ENCODE data around the gene GPR3.
A peak's percentile ranks its signal among the peaks of the same experiment; 100 is the strongest.

The GPR3 gene

DNA sequence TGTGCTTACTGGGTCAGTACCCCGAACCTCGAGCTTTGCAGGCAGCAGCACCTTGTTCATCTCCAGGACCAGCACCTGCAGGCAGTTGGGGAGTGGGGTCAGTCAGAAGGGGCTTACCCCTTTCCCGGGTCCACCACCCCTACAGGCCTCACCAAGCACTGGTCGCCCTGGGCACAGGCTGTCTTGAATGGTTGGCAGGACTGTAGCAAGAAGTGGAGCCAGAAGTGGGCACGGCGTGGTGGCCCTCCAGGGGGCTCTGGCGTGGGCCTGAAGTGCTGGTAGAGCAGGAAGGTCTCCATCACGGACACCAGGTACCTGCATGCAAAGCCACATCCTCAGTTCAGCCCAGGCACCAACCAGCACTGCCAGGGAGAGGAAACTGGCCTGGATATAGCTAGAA, 30.9 kb upstream of the GPR3 start:
- no peak overlapping the region for H3K4me3 ChIP-seq (ENCODE audit: insufficient read depth, low read length, poor library complexity, severe bottlenecking)
- H3K79me2 ChIP-seq (ENCODE audit: insufficient read depth, low read length): no peaks in the 10 kb centered on the region
- H3K4me2 ChIP-seq (ENCODE audit: low read depth, low read length, poor library complexity, severe bottlenecking): no peak overlapping the region
- no peaks in the 10 kb centered on the region for H3K36me3 ChIP-seq (ENCODE audit: low read length)
- no peaks in the 10 kb centered on the region for H4K20me1 ChIP-seq (ENCODE audit: low read depth, low read length)
- peaks cover 4% of the 10 kb centered on the region; the same call in 1 of the 2 replicates for H3F3A ChIP-seq (ENCODE audit: insufficient read depth)
- H3K27me3 ChIP-seq (ENCODE audit: low read length): no peaks in the 10 kb centered on the region
- H3K9ac ChIP-seq (ENCODE audit: low read length): no peak overlapping the region
- TF ChIP-seq EZH2phosphoT487 (conservative IDR thresholded peaks at IDR 0.05; ENCODE audit: low read length): no peak
- TF ChIP-seq, protein P1, sequence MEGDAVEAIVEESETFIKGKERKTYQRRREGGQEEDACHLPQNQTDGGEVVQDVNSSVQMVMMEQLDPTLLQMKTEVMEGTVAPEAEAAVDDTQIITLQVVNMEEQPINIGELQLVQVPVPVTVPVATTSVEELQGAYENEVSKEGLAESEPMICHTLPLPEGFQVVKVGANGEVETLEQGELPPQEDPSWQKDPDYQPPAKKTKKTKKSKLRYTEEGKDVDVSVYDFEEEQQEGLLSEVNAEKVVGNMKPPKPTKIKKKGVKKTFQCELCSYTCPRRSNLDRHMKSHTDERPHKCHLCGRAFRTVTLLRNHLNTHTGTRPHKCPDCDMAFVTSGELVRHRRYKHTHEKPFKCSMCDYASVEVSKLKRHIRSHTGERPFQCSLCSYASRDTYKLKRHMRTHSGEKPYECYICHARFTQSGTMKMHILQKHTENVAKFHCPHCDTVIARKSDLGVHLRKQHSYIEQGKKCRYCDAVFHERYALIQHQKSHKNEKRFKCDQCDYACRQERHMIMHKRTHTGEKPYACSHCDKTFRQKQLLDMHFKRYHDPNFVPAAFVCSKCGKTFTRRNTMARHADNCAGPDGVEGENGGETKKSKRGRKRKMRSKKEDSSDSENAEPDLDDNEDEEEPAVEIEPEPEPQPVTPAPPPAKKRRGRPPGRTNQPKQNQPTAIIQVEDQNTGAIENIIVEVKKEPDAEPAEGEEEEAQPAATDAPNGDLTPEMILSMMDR (IDR thresholded peaks at IDR 0.05; ENCODE audit: insufficient read depth, low read length, poor library complexity, severe bottlenecking): no peak
- H3K9me2 ChIP-seq (replicated peaks; ENCODE audit: insufficient read depth, low read length): no peaks in the 10 kb centered on the region
- H2AFZ ChIP-seq (ENCODE audit: low read depth, low read length, severe bottlenecking): no peak overlapping the region
- no peaks in the 10 kb centered on the region for H3K9me3 ChIP-seq (ENCODE audit: insufficient read depth, low read length)
- no peak overlapping the region for H3K27ac ChIP-seq (ENCODE audit: low read depth, low read length)

DNA sequence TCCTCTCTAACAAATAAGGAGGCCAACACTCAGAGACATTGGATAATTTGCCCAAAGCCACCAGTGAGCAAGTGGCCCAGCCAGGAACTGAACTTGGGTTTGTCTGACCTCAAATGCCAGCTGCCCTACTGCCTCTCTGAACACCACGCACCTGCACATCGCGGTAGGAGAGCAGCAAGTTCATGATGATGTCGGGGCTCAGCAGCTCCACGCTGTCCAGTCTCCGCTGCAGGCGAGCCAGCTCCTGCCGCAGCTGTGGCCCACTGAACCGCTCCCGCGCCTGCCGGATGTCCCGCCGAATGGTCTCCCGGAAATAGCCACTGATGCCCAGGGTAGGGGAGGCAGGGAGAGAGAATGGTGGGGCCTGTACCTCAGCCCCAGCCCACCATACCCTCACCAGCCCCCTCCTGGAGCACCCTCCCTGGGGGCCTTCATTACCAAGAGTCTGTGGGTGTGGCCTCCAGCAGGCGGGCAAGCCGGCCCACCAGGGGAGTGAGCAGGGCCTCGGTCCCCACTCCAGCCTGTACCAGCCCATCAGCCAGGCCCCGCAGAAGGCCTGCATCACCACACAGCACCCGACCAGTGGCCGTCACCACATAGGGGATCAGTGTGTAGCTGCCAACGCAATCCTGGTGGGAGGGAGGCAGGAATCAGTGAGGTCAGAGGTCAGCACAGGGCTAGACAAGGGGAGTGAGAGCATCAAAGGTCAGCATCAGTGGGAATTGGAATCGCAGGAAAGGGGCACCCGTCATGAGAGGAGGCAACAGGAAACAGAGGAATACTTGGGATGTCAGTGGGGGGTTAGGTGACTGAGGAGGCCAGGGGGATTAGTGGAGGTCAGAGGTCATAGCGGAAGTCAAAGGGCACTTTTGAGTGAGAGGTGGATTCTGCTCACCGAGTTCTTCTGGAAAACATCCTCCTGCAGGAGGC, 28.4 kb upstream of the GPR3 start:
- Histone ChIP-seq H3K4me2 (ENCODE audit: low read depth, low read length, poor library complexity, severe bottlenecking) (no peak overlapping the region), H3K4me3 (ENCODE audit: insufficient read depth, low read length, poor library complexity, severe bottlenecking) (no peak overlapping the region), H2AFZ (ENCODE audit: low read depth, low read length, severe bottlenecking) (no peak overlapping the region), H3K27ac (ENCODE audit: low read depth, low read length) (no peak overlapping the region), H3K9ac (ENCODE audit: low read length) (no peak overlapping the region), H3K9me2 (replicated peaks; ENCODE audit: insufficient read depth, low read length) (no peaks in the 10 kb centered on the region), H3F3A (ENCODE audit: insufficient read depth) (peaks cover 4% of the 10 kb centered on the region; the same call in 1 of the 2 replicates), H3K36me3 (ENCODE audit: low read length) (no peaks in the 10 kb centered on the region), H3K27me3 (ENCODE audit: low read length) (no peaks in the 10 kb centered on the region), H3K9me3 (ENCODE audit: insufficient read depth, low read length) (no peaks in the 10 kb centered on the region), H3K79me2 (ENCODE audit: insufficient read depth, low read length) (no peaks in the 10 kb centered on the region), H4K20me1 (ENCODE audit: low read depth, low read length) (no peaks in the 10 kb centered on the region)
- TF ChIP-seq, protein P1 (IDR thresholded peaks at IDR 0.05; ENCODE audit: insufficient read depth, low read length, poor library complexity, severe bottlenecking): no peak
- TF ChIP-seq EZH2phosphoT487 (conservative IDR thresholded peaks at IDR 0.05; ENCODE audit: low read length): no peak

DNA sequence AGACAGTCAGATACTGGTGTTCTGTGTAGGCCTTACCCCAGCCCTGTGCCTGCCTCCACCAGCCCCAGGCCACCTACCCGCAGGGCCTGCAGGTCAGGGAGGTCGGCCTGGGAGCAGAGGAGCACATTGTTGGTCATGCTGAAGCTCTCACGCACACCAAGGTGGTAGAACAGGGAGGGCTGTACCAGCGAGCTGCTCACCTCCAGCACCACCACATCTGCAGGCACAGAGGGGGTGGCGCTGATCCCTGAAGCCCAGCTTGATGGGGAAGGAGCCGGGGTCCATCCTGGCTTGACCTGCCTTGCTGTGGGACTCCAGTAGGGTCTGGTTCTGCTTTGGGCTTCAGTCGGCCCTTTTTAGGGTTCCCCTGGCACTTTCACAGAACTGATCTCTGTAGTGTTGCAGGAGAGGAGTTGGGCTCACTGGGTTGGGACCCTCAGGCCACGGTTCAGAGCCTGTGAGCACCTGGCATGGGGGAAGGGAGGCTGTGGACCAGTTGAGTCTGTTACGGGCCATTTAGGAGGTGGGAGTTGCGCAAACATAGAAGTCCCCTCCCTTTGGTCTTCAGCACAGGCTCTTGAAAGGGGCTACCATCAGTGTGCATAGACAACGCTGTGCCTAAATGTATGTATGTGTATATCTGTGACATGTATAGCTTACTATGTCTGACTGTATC, 27.6 kb upstream of the GPR3 start:
- H3K4me3 ChIP-seq (ENCODE audit: insufficient read depth, low read length, poor library complexity, severe bottlenecking): no peak overlapping the region
- H2AFZ ChIP-seq (ENCODE audit: low read depth, low read length, severe bottlenecking): peak overlapping the region; percentile 55

More for the DNA sequence above, 27.6 kb upstream of the GPR3 start:
- Histone ChIP-seq H3K9ac (ENCODE audit: low read length) (no peak overlapping the region), H4K20me1 (ENCODE audit: low read depth, low read length) (no peaks in the 10 kb centered on the region), H3K4me2 (ENCODE audit: low read depth, low read length, poor library complexity, severe bottlenecking) (peak overlapping the region; percentile 92), H3F3A (ENCODE audit: insufficient read depth) (peaks cover 4% of the 10 kb centered on the region; the same call in 1 of the 2 replicates), H3K9me3 (ENCODE audit: insufficient read depth, low read length) (no peaks in the 10 kb centered on the region), H3K9me2 (replicated peaks; ENCODE audit: insufficient read depth, low read length) (no peaks in the 10 kb centered on the region), H3K27ac (ENCODE audit: low read depth, low read length) (no peak overlapping the region), H3K36me3 (ENCODE audit: low read length) (no peaks in the 10 kb centered on the region), H3K27me3 (ENCODE audit: low read length) (no peaks in the 10 kb centered on the region), H3K79me2 (ENCODE audit: insufficient read depth, low read length) (no peaks in the 10 kb centered on the region)
- TF ChIP-seq, protein P1 (IDR thresholded peaks at IDR 0.05; ENCODE audit: insufficient read depth, low read length, poor library complexity, severe bottlenecking): no peak
- no peak for TF ChIP-seq EZH2phosphoT487 (conservative IDR thresholded peaks at IDR 0.05; ENCODE audit: low read length)

Data from SU-DHL-6 (cell line).